Measurements from ENCODE around the gene F13A1.
"Not testable (repeated sequence)": the region's sequence is repeated elsewhere in the genome, so short reads cannot be mapped to it uniquely, and the experiment has no call there.

F13A1 gene

DNA sequence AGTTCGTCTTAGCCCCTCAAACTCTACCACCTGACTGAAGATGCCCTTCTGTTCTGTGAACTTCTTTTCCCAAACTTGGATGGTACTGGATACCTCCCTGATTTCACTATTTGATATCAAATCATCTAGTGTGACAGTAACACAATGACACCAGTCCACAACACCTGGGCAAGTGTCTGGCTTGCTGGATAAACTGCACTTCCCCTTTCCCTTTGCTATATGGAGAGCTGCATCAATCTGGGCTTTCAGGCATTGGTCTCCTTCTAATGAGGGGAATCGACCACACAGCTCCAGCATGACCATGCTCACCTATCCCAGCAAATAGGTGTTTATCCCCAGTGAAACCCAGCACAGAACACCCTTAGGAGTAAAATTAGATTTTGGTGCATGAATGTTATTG lies 3.1 kb downstream of the F13A1 start:
- Histone ChIP-seq H3K9ac (ENCODE audit: low read depth, low read length) (no peak overlapping the region), H3K4me2 (ENCODE audit: low read length) (no peak overlapping the region), H3K4me3 (ENCODE audit: low read length) (no peak overlapping the region), H3K9me3 (replicated peaks; ENCODE audit: low read length) (no peaks in the 10 kb centered on the region), H3K4me1 (ENCODE audit: control insufficient read depth, insufficient read depth, low read length) (peaks cover 5% of the 10 kb centered on the region), H3K27me3 (ENCODE audit: control insufficient read depth, insufficient read depth, low read length) (no peaks in the 10 kb centered on the region), H3K36me3 (ENCODE audit: insufficient read depth, low read length) (no peaks in the 10 kb centered on the region)

DNA sequence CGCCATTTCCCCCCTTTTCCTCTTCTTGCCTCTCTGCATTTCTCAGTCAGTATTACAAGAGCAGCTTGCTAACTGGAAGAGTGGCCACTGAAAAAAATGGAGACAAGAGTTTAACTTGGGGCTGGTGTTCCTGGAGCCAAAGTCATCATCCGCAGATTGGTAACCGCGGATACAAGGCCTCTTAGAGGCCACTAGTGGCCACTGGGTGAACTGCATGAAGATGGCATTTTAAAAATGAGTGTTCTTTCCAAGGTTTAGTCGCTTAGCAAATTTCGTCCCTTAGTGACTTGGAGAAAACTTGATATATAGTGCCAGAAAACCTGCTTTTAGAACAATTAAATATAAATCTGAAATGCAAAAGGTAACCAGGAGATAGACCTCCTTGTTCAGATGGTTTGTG lies 4.8 kb downstream of the F13A1 start:
- Histone ChIP-seq H3K4me2 (ENCODE audit: low read length) (no peak overlapping the region), H3K9ac (ENCODE audit: low read depth, low read length) (no peak overlapping the region), H3K9me3 (replicated peaks; ENCODE audit: low read length) (no peaks in the 10 kb centered on the region), H3K4me3 (ENCODE audit: low read length) (no peak overlapping the region), H3K4me1 (ENCODE audit: control insufficient read depth, insufficient read depth, low read length) (peaks cover 4% of the 10 kb centered on the region), H3K27me3 (ENCODE audit: control insufficient read depth, insufficient read depth, low read length) (no peaks in the 10 kb centered on the region), H3K36me3 (ENCODE audit: insufficient read depth, low read length) (no peaks in the 10 kb centered on the region)

DNA sequence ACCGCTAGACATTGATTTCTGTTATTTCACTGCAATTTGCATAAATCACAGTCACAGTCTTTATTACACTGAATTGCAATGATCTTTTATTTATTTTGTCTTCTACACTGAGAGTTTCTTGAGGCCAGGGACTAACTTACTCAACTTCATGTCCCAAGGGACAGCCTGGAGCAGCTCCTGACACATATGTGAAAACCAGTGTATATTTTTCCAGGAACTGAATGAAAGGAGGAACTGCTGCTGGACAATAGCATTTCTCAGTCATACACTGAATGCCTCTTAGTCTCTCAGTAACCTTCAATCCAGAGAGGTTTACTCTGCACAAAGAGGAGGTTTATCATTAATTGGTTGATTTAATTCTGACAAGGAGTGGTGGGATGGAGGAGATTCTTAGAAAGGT lies 5.9 kb downstream of the F13A1 start:
- H3K9ac ChIP-seq (ENCODE audit: low read depth, low read length), result no peak overlapping the region
- H3K4me1 ChIP-seq (ENCODE audit: control insufficient read depth, insufficient read depth, low read length), result no peaks in the 10 kb centered on the region
- H3K27me3 ChIP-seq (ENCODE audit: control insufficient read depth, insufficient read depth, low read length), result no peaks in the 10 kb centered on the region
- H3K4me3 ChIP-seq (ENCODE audit: low read length), result no peak overlapping the region
- no peak overlapping the region for H3K4me2 ChIP-seq (ENCODE audit: low read length)
- no peaks in the 10 kb centered on the region for H3K9me3 ChIP-seq (replicated peaks; ENCODE audit: low read length)
- H3K36me3 ChIP-seq (ENCODE audit: insufficient read depth, low read length), result no peaks in the 10 kb centered on the region

DNA sequence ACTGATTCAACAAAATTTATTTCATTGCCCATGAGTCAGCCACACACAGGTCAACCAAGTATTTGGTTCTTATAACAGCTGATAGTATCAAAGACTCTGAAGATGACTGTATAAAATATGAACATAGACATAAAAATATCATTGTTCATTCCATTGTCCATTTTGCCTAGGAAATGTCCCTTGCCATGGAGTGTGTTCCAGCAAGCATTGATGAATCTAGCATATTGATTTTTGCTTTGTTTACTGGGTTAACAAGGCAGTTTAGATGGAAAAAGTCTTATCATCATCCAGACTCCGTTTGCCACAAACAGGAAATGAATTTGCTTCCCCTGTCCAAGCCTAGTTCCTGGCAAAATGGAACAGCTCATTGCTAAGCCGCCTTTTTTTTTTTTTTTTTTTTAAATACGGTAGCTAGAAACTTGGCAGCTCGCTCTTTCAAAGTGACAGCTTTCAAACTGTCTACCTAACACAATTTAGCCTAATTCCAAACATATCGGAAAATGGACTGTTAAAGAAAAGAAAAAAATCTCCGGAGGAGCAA lies 7.5 kb downstream of the F13A1 start:
- Histone ChIP-seq H3K9me3 (replicated peaks; ENCODE audit: low read length) (no peaks in the 10 kb centered on the region), H3K36me3 (ENCODE audit: insufficient read depth, low read length) (no peaks in the 10 kb centered on the region), H3K4me2 (ENCODE audit: low read length) (no peak overlapping the region), H3K4me1 (ENCODE audit: control insufficient read depth, insufficient read depth, low read length) (no peaks in the 10 kb centered on the region), H3K4me3 (ENCODE audit: low read length) (no peak overlapping the region), H3K9ac (ENCODE audit: low read depth, low read length) (no peak overlapping the region), H3K27me3 (ENCODE audit: control insufficient read depth, insufficient read depth, low read length) (no peaks in the 10 kb centered on the region)

DNA sequence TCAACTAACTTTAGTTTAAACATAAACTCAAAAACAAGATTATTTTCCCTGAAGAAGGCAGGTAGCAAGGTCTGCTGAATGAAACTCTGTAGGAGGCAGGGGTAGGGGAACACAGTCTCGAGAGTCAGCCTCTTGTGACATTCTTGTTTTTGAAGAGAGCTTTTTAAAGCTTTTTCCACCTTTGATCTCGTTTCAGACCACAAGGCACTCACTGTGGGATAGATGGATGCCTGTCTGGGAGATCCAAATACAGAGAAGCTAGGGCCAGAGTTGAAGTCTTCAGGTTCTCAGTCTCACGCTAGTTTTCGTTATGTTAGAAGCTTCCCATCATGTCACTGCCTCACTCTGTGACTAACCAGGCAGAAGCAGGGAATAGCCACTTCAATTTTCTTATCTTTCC lies 14.9 kb downstream of the F13A1 start:
- H3K27me3 ChIP-seq (ENCODE audit: control insufficient read depth, insufficient read depth, low read length), result no peaks in the 10 kb centered on the region
- no peak overlapping the region for H3K9ac ChIP-seq (ENCODE audit: low read depth, low read length)
- no peak overlapping the region for H3K4me3 ChIP-seq (ENCODE audit: low read length)
- no peak overlapping the region for H3K4me2 ChIP-seq (ENCODE audit: low read length)
- H3K9me3 ChIP-seq (replicated peaks; ENCODE audit: low read length), result no peaks in the 10 kb centered on the region
- H3K36me3 ChIP-seq (ENCODE audit: insufficient read depth, low read length), result no peaks in the 10 kb centered on the region
- H3K4me1 ChIP-seq (ENCODE audit: control insufficient read depth, insufficient read depth, low read length), result no peaks in the 10 kb centered on the region

DNA sequence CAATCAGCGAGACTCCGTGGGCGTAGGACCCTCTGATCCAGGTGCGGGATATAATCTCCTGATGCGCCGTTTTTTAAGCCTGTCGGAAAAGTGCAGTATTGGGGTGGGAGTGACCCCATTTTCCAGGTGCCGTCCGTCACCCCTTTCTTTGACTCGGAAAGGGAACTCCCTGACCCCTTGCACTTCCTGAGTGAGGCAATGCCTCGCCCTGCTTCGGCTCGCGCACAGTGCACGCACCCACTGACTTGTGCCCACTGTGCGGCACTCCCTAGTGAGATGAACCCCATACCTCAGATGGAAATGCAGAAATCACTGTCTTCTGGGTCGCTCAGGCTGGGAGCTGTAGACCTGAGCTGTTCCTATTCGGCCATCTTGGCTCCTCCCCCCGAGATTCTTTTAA lies 20.1 kb downstream of the F13A1 start:
- H3K9ac ChIP-seq (ENCODE audit: low read depth, low read length); H3K4me2 ChIP-seq (ENCODE audit: low read length); H3K36me3 ChIP-seq (ENCODE audit: insufficient read depth, low read length); H3K27me3 ChIP-seq (ENCODE audit: control insufficient read depth, insufficient read depth, low read length); H3K9me3 ChIP-seq (replicated peaks; ENCODE audit: low read length); H3K4me3 ChIP-seq (ENCODE audit: low read length); H3K4me1 ChIP-seq (ENCODE audit: control insufficient read depth, insufficient read depth, low read length): not testable (repeated sequence)

DNA sequence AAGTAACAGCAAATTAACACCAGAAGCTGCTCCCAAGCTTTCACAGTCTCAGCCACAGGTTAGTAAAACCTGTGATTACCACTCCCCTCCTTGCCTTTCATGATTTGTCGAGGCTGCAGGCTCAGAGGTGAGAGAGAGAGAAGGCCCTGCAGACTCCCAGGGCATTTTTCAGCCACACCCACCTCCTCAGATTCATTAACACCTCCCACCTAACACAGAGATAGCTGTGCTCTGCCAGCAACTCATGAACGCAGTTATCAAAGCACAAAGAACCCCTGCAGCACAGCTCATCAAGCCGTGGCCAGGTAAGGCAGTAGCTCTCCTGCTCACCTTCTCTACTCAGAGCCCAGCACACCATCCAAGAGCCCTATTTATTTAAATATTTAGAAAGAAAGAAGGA lies 27.1 kb downstream of the F13A1 start:
- H3K27me3 ChIP-seq (ENCODE audit: control insufficient read depth, insufficient read depth, low read length), result no peaks in the 10 kb centered on the region
- H3K4me3 ChIP-seq (ENCODE audit: low read length), result no peak overlapping the region
- H3K9ac ChIP-seq (ENCODE audit: low read depth, low read length), result no peak overlapping the region
- no peaks in the 10 kb centered on the region for H3K9me3 ChIP-seq (replicated peaks; ENCODE audit: low read length)
- H3K4me2 ChIP-seq (ENCODE audit: low read length), result no peak overlapping the region
- H3K4me1 ChIP-seq (ENCODE audit: control insufficient read depth, insufficient read depth, low read length), result no peaks in the 10 kb centered on the region
- no peaks in the 10 kb centered on the region for H3K36me3 ChIP-seq (ENCODE audit: insufficient read depth, low read length)

DNA sequence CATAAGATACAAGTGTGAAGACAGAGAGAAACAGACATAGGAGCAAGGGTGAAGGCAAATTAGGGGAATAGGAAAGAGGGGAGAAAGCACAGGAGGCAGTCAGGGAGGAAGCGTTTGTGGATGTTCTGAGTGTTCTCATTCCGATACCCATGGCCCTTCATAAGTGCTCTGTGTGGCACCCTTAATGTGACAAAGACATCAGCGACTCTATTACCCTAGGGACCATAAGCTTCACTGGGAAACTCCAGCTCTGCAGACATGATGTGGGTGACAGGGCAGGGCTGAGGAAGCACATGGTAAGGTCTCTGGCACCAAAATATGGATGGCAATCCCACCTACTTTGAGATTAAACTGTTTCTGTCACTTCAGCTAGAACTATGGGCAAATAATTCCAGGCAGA lies 33.0 kb downstream of the F13A1 start:
- Histone ChIP-seq H3K4me1 (ENCODE audit: control insufficient read depth, insufficient read depth, low read length) (no peaks in the 10 kb centered on the region), H3K9me3 (replicated peaks; ENCODE audit: low read length) (no peaks in the 10 kb centered on the region), H3K36me3 (ENCODE audit: insufficient read depth, low read length) (no peaks in the 10 kb centered on the region), H3K9ac (ENCODE audit: low read depth, low read length) (no peak overlapping the region), H3K4me2 (ENCODE audit: low read length) (no peak overlapping the region), H3K27me3 (ENCODE audit: control insufficient read depth, insufficient read depth, low read length) (no peaks in the 10 kb centered on the region), H3K4me3 (ENCODE audit: low read length) (no peak overlapping the region)

DNA sequence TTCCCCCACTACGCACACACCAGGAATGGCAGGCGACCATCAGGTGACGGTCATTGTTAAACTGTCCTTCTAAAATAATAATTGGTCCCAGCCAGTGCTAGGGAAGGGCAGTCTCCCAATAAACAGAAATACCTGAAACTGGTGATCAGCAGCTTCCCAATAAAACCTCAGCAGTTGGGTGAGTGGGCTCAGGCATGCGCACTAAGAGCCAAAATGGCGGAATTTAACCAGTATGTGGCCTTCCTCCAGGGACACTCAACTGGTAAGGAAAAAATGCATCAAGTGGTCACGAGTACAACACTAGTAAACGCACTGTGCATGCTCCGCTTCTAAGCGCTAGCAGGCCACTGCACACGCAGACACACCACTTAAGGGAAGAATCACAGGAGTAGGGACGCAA lies 34.8 kb downstream of the F13A1 start:
- H3K4me1 ChIP-seq (ENCODE audit: control insufficient read depth, insufficient read depth, low read length), result no peaks in the 10 kb centered on the region

DNA sequence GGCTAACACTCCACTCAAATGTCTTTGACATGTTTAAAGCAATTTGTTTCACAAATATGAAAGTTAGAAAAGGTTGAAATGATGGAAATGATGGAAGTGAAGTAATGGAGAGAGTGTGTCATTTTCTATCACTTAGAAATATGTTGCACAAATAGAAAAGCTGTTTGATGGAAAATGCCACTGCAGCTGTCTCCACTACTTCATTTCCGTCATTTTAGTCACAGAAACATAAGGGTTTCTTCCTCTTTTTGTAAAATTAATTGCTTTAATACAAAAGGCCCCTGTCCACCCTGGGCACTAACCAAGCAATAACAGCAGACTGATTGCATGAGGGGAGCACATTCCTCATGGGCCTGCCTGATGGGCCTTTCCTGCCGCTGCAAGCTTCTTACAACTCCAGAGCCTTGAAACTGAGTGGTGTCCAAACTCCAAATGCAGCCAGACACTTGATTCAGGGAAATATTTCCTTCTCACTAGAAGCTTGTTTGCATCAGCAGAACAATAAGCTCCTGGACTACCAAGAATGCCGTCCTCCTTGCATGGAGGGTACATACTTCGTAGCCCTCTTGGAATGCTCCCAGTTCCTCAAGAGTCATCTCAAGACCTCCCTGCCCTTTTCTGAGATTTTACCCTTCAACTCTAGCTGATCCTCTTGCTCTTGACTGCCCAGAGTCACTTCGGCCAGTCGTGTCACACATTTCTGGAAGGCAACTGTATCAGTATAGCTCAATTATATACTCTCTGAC lies 36.1 kb downstream of the F13A1 start:
- Histone ChIP-seq H3K9me3 (replicated peaks; ENCODE audit: low read length) (no peaks in the 10 kb centered on the region), H3K9ac (ENCODE audit: low read depth, low read length) (no peak overlapping the region), H3K27me3 (ENCODE audit: control insufficient read depth, insufficient read depth, low read length) (no peaks in the 10 kb centered on the region), H3K4me2 (ENCODE audit: low read length) (no peak overlapping the region), H3K36me3 (ENCODE audit: insufficient read depth, low read length) (no peaks in the 10 kb centered on the region), H3K4me1 (ENCODE audit: control insufficient read depth, insufficient read depth, low read length) (no peaks in the 10 kb centered on the region), H3K4me3 (ENCODE audit: low read length) (no peak overlapping the region)

More for the DNA sequence above, 34.8 kb downstream of the F13A1 start:
- Histone ChIP-seq H3K4me3 (ENCODE audit: low read length) (no peak overlapping the region), H3K9ac (ENCODE audit: low read depth, low read length) (no peak overlapping the region), H3K36me3 (ENCODE audit: insufficient read depth, low read length) (no peaks in the 10 kb centered on the region), H3K9me3 (replicated peaks; ENCODE audit: low read length) (no peaks in the 10 kb centered on the region), H3K4me2 (ENCODE audit: low read length) (no peak overlapping the region), H3K27me3 (ENCODE audit: control insufficient read depth, insufficient read depth, low read length) (no peaks in the 10 kb centered on the region)

DNA sequence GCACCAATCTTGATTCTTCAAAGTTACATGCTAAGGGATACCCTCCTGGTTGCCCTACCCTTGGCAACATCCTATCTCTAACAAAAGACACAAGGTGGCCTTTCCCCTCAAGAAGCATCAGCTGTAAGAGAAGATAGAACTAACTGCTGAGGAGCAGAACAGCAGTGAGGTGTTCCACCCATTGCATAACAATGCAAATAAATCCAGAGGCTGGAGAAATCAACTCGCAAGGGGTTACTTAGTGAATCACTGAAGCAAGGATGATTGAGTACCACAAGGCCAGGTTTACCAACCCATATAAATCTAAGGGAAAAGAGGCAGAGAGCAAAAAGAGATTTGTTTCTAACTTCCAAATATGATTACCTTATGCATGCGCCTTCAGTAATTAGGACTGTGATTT lies 36.7 kb downstream of the F13A1 start:
- Histone ChIP-seq H3K4me3 (ENCODE audit: low read length) (no peak overlapping the region), H3K9me3 (replicated peaks; ENCODE audit: low read length) (no peaks in the 10 kb centered on the region), H3K9ac (ENCODE audit: low read depth, low read length) (no peak overlapping the region), H3K27me3 (ENCODE audit: control insufficient read depth, insufficient read depth, low read length) (no peaks in the 10 kb centered on the region), H3K4me2 (ENCODE audit: low read length) (no peak overlapping the region), H3K4me1 (ENCODE audit: control insufficient read depth, insufficient read depth, low read length) (no peaks in the 10 kb centered on the region), H3K36me3 (ENCODE audit: insufficient read depth, low read length) (no peaks in the 10 kb centered on the region)

DNA sequence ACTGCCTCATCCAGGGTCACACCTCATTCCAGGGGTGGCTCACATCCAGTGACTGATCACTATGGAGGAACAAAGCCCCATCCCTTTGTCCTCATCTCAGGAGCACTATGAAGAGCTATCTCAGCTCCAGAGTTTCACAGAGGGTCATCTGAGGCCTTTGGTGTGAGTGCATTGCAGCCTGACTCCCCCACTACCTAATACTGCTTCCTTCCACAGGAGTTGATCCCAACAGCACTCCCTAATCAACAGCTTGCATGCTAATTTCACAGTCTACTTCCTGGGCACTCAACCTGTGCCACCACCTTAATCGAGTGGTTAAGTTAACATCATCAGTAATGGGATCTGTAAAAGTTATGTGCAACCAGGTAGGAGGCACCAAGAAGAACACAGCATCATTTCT lies 37.7 kb downstream of the F13A1 start:
- H3K27me3 ChIP-seq (ENCODE audit: control insufficient read depth, insufficient read depth, low read length), result no peaks in the 10 kb centered on the region
- H3K4me3 ChIP-seq (ENCODE audit: low read length), result no peak overlapping the region
- no peak overlapping the region for H3K4me2 ChIP-seq (ENCODE audit: low read length)
- H3K36me3 ChIP-seq (ENCODE audit: insufficient read depth, low read length), result no peaks in the 10 kb centered on the region
- H3K4me1 ChIP-seq (ENCODE audit: control insufficient read depth, insufficient read depth, low read length), result no peaks in the 10 kb centered on the region
- no peak overlapping the region for H3K9ac ChIP-seq (ENCODE audit: low read depth, low read length)
- no peaks in the 10 kb centered on the region for H3K9me3 ChIP-seq (replicated peaks; ENCODE audit: low read length)

All from skeletal muscle satellite cell (primary cell).